GM12878 (cell line): ENCODE measurements around the gene KLF15.

ENCODE experiments used
- CBX5 ChIP-seq: sonication (generic); IDR thresholded peaks from 2 replicates; pipeline ENCODE4 v1.6.1; 2016; ENCODE audit warnings: low read depth, moderate library complexity, mild to moderate bottlenecking, inconsistent platforms
- CTCF ChIP-seq, 3 experiments: IDR thresholded peaks in 2 of 3; conservative IDR thresholded peaks in 1 of 3; 2 replicates each; pipeline ENCODE4 v1.5.1; 2011; ENCODE audit warnings: low read depth in 3 of 3, low read length in 3 of 3, mild to moderate bottlenecking in 3 of 3, control low read depth in 2 of 3, moderate library complexity in 2 of 3, inconsistent platforms in 1 of 3, mixed read lengths in 1 of 3; ENCODE audit not compliant: control insufficient read depth in 2 of 3, insufficient read depth in 1 of 3; ENCODE audit errors: extremely low read depth in 1 of 3
- EZH2 ChIP-seq: IDR thresholded peaks from 2 replicates; pipeline ENCODE4 v1.6.1; 2012; ENCODE audit warnings: low read depth, mild to moderate bottlenecking, control low read depth, inconsistent platforms, low read length, borderline replicate concordance; ENCODE audit not compliant: control insufficient read depth
- GABPA ChIP-seq: IDR thresholded peaks from 2 replicates; pipeline ENCODE4 v1.6.1; 2014; ENCODE audit warnings: antibody characterized with exemption, low read depth, mild to moderate bottlenecking, inconsistent platforms
- SMC3 ChIP-seq: IDR thresholded peaks from 2 replicates; pipeline ENCODE4 v1.6.1; 2011; ENCODE audit warnings: low read length, improper control_type of control experiment, borderline replicate concordance

- TF ChIP-seq CBX5 (no peak), EZH2 (no peak), CTCF (IDR thresholded peaks at IDR 0.05 in 2 of 3, conservative IDR thresholded peaks at IDR 0.05 in 1 of 3; ENCODE audit: control insufficient read depth in 2 of 3, extremely low read depth in 1 of 3, insufficient read depth in 1 of 3, low read depth in 3 of 3, low read length in 3 of 3) (no peak), GABPA (no peak), SMC3 (no peak)
Observed at GRCh38 chr3:126397610-126398422, 40.6 kb upstream of the KLF15 start.
